Activated CD4-positive, alpha-beta T cell treated with anti-CD3 and anti-CD28 coated beads, Interleukin-2, amount 50 U/mL, for 1 hour (primary cell): ENCODE data around the gene ESPN.

Source experiments
- DNase-seq: peaks from one replicate; pipeline ENCODE4 v3.0.0-alpha.2; 2020

ESPN gene

DNA sequence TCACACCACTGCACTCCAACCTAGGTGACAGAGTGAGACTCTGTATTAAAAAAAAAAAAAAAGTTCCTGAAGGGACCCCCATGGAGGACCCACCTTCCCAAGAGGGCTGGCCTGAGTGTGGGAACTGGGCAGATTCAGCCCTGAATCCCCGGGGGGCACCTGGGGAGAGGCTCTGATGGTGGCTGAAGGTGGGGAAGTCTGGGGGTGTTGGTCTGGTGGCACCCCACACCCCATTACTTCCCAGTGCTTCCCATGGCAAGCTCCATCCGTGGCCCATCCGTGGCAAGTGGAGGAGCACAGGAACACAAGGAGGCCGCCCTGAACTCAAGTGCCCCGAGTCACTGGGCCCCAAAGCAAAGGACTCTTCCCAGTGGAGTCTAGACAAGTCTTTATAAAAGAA lies 42.2 kb downstream of the ESPN start:
- no peak for DNase-seq

DNA sequence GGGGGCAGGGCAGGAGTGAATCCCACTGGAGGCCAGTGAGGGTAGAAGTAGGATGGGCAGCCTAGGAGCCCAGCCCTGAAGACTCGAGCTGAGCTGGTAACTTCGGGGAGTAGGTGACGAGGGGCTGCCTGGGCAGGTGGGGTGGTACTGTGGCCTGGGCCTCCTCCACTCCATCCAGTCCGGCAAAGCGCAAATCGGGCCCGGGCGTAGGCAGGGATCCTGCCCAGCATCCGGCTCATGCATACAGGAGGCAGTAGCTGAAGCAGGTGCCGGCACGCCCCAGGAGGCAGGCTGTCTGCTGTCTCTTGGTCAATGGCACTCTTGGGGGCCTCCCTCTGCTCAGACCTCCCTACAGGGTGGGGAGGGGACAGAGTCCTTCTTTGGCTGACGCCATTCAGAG lies 42.6 kb downstream of the ESPN start:
- DNase-seq = no peak

DNA sequence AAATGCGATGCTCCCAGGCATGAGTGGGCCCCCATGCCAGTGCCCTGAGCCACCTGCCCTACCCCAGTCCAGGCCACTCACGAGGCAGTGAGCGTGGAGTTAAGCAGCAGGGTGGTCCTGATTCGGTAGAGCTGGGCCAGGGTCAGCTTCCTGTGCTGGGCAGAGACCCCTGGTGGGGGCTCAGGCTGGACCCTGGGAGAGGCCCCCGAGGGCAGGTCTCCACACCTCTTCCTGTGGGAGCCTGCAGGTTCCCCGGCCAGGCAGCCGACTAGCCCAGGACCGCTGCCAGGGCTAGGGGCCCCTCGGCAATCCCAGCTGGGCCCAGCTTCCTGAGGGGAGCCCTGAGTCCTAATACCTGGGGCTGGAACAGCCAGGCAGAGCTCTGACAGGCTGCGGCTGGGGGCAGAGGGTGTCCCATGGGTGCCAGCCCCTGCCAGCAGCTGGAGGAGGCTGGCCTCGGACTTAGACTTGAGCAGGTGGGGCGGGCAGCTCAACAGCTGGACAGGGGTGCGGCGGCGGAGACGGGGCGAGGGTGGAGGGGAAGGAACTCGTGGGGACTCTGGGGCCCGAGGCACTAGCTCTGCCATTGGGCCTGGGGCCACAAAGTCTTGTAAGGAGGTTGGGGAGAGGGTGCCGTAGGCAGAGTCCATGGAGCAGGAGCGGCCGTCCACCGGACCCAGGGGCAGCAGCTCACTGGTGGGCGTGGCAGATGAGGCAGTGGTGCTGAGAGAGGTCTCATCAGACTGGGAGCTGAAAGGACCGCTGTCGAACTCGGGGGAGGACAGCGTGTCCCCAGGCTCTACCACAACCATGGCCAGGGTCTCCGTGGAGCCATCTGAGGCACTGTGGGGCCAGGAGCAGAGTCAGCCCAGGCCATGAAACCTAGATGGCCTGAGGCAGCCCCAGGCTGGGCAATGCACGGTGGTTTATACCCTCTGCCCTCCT lies 43.4 kb downstream of the ESPN start:
- DNase-seq = no peak

DNA sequence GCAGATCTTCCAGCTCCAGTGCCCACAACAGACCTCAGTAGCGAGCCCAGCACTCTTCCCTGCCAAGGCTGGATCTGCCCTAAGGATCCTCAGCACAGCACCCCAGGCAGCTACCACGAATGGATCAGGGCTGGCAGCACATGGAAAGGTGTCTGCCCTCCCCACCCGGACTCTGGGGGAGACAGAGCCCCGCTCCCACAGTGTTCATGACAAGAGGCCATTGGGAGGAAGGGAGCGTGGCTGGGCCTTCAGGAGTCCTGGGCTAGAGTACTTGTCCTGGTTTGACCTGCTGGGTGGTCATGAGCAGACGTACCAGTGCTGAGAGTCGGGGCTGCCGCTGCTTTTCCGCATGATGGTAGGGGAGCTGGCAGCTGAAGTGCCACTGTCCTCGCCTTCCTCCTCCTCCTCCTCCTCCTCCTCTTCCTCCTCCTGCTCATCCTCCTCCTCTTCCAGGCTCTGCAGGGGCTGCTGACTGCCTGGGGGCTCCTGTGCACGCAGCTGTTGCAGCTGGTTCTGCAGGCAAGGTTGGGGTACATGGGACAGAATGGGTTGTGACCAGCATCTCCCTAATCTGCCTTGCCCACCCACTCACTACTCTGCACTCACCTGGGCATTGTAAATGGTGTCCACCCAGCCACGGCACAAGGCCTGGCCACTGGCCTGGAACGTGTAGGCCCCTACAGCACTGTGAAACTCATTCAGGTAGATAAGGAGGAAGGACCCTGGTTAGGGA lies 44.3 kb downstream of the ESPN start:
- DNase-seq = no peak

DNA sequence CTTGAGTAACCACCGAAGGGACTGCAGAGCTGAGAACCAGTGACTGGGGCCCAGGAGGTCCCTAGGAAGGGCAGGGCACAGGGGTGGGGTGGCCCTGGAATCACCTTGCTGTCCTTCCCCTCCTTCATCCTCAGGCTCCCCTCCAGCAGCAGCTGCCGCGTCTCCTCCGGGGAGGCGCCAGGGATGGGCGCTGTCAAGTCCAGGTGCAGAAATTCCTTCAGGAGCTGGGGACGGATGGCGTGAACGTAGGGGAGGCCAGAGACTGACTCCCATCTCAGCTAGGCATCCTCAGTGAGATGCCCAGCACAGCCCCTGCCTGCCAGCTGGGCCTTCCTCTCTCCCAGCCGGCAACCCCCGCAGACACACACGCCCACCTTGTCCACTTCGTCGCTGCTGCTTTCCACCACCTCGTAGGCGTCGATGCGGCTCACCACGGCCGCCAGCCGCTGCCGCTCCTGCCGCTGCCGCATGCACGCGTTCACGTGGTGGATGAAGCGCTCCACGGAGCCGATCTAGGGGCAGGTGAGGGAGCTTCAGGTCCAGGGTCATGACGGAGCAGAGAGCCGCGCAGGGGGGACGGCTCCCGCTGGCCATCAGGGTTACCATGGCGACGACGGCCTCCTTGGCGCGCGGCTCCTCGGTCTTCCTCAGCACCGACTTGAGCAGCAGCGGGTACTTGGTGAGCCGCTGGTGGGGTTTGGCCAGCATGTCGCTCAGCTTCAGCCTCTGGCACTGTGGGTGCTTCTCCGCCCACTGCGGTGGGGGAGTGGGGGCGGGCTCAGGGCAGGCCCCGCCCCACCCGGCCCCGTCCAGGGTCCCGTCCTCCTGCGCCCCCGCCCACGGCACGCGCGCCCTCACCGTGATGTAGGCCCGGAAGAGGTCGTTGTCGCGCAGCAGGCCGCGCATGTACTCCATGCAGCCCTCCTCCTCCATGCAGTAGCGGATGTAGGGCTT lies 45.8 kb downstream of the ESPN start:
- DNase-seq = no peak

DNA sequence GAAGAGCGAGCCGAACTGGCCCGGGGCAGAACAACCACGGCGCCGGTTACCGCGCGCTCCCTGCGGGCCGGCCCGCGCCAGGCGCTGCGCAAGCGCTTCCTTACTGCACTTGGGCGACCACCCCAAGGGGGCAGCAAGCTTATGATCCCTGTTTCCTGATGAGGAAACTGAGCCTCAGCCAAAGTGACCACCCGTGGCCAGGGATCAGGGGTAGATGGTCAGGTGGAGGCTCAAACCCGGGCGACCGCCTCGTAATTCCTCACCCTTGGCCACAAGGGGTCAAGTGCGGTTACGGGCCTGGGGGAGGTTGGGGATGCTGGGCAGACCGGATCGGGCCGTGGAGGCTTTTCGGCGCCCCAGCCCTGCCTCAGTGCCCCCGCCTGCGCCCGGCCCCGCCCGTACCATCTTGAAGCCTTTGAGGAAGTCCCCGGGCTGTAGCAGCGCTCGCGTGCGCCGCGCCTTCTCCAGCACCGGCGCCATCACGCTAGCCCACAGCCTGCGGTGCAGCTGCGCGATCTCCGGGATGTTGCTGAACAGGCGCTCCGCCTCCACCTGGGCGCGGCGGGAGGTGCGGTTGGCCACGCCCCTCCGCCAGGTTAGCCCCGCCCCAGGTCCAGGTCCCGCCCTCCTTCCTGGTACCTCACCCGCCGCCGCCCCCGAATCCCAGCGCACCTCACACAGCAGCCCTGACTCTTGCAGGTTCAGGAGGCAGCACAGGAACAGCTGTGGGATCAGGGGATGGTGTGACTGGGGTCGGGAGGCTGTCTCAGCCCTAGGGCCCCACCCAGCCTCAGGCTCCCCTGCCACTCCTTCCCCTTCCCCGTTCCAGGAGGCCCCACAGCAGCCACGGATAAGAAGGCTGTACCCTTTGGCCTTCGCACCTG lies 46.8 kb downstream of the ESPN start:
- no peak for DNase-seq

DNA sequence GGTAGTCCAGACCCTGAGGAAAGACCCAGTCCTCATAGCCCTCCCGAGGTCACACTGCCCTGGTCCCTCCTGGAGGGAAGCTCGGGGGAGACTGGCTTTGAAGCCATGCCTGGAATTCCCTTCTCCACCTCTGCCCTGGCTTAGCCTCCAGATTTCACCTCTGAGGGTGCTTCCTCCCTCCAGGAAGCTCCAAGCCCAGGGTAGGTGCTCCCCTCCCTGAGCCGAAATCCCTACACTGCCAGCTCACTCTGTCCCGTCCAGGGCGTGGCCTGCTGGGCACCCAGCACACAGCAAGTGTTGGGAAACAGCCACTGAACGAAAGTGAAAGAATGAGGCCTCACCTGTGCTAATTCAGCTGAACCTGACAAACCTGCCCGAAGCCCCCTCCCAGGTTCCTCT lies 47.4 kb downstream of the ESPN start:
- DNase-seq = no peak

DNA sequence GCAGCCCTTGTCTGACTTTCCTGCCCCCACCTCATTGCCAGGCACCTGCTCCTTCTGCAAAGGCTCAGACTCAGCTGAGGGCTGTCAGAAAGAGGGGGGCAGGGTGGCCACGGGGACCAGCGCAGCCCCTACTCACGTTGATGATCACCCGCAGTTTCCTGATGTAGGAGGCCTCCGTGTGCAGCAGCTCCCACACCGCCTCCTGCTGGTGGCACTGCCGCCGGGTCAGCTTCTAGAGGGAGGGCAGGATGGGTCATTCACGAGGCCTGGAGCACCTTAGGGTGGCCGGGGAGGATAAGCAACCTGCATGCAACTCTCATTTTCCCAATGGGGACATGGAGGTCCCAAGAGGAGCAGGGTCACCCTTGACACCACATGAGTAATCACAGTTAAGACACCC lies 47.8 kb downstream of the ESPN start:
- no peak for DNase-seq

DNA sequence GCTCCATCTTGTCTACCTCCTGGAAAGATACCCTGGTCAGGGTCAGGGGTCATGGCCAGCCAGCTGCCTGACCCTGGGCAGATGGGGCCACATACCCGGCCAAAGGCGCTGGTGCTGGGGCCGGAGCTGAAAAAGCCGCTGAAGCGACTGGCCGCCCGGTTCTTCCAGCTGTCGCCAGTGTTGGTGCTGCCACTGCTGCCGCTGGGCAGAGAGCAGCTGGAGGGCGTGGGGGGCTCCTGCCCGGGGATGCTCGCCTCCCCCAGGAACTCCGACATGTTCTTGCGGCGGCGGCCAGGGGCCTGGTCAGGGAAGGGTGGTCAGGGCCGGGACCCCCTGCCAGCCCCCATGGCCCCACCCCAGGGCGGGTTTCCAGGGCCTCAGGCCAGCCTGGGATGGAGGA lies 48.6 kb downstream of the ESPN start:
- DNase-seq = no peak

DNA sequence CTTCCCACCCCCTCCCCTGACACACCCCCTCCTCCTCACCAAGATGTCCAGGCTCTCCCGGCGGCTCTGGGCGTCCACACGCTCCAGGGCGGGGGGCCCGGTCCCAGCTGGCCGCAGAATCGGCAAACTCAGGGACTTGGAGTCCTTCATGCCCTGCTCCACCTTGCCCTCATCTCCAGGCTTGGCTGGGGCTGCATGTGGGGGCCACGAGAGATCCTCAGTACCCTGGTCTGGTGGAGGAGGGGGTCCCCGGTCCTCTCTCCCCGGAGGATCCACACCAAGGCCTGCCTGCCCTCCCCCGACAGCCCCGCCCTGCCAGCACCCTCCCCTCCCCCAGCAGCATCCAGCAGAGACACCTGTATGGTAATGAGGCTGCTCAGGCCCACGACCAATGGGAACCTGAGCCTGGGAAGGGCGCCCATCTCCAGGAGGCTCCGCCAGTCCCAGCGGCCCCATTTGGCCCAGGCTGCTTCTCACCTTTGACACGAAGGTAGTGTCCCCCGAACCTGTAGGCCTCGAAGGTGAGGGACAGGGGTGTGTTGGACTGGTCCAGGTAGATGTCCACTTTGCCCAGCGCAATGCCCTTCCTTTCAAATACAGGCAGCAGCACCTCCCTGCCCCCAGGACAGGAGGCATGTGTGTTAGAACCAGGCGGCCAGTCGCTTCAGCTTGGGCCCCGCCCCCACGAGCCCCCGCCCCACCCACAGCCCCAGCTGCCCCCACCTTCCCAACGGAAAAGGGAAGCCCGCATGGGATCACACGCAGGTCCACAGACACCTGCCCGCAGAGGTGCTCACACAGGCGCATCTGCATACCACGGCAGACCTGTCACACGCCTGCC lies 49.6 kb downstream of the ESPN start:
- DNase-seq = no peak

DNA sequence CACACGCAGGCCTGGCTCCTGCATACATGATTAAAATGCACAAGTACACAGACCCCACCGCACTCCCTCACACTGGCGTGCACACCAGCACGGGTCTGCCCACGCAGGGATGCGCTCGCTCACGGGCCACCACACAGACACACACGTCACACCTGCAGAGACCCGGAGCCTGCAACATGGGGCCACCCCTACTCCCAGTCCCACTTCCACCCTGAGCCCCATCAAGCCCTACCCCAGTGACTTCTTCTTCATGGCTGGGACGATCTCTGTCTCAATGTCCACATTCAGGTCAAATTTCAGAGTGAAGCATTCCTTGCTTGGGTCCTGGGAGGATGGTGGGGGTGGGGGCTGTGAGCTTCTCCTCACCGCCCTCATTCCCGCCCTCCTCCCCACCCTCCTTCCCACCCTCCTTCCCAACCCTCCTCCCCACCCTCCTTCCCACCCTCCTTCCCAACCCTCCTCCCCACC lies 50.3 kb downstream of the ESPN start:
- no peak for DNase-seq

DNA sequence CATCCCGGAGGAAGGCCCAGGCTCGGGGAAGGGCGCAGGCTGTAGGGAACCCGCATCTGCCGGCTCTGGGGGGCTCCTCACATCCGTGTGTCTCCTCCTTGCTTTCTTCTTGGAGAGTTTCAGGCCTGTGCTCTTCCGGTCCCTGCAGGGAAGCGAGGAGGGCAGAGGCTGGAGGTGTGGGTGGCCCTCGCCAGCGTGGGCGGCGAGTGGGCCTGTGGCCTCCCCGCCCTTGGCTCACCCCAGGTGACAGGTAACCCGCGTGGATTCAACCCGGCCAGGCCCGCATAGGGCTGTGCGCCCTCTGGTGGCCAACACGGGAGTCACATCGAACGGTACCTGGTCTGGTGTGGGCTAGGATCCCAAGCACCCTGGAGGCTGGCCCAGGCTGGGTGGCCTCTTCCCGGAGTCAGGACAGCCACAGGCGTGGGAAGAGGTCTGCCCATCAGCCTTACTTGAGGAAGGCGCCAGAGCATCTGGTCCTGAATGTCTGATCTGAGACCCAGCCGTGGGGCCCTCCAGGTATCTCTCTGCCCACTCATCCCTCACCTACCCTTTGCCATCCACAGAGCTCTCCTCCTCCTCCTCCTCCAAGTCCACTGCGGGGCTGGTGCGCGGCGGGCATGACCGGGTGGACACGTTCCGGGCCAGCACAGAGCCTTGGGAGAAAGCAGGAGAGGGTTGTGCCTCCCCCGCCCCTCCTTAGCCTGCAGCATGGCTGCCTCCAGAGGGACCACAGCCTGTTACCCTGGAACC lies 51.0 kb downstream of the ESPN start:
- peak; percentile 85 for DNase-seq

DNA sequence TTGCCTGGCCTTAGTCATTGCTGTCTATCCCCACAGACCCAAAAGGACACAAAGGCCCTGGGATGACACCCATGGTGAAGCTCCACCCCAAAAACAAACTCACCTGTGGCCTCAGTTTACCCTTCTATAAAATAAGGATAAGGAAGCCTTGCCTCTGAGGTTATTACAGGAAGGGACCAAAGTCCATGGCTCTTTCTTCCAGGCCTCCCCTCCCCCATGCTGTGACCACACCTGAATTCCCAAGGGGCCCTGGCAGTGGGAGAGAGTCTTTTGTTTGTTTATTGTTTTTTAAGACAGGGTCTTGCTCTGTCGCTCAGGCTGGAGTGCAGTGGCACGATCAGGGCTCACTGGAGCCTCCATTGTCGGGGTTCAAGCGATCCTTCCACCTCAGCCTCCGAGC lies 51.9 kb downstream of the ESPN start:
- DNase-seq = no peak

DNA sequence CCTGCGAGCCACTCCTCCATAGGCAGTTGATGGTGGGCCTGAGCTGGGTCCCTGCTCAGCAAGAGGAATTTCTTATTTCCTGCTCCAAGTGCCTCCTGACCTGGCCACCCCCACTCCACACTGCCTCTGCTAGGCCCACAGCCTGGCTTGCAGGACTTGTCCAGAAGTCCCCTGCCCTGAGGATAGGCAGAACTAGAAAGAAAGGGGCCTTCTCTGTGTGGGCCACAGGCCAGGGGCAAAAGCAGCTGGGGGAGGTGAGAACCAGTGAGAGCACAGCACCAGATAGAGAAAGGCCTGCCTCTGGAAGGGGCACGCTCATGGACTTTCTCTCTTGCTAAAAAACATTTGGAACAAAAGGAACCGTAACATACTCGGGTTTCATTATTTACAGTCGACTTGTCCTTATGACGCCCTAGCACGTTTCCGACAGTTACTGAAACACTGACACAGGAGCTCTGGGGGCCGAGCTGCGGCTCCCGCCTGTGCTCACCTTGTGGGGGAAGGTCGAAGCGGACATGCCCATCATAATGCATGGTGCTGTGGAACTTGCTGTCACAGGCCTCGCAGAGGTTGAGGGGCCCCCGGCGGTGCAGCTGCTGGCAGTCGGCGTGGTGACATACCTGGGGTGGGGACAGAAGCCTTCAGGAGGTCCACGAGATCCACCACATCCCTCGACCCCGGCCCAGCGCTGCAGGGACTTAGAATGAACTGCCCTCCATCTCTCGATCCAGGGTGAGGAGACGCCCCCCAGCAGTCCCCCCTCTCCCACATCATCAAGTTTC lies 52.7 kb downstream of the ESPN start:
- no peak for DNase-seq

DNA sequence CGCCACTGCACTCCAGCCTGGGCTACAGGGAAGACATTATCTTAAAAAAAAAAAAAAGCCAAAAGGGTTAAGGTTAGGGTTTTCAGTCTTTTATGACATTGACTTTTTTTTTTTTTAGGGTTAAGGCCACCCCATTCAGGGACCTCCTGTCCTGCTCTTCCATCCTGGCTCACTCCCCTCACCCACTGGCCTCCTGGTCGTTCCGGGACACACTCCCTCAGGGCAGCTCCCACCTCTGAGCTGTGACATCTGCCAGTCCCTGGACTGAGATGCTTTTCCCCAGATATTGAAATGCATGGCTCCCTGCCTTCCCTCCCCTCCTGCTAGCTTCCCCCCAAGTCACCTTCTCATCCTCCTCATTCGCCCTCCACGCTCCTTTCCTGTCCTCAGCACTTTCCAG lies 57.2 kb downstream of the ESPN start:
- DNase-seq = no peak

DNA sequence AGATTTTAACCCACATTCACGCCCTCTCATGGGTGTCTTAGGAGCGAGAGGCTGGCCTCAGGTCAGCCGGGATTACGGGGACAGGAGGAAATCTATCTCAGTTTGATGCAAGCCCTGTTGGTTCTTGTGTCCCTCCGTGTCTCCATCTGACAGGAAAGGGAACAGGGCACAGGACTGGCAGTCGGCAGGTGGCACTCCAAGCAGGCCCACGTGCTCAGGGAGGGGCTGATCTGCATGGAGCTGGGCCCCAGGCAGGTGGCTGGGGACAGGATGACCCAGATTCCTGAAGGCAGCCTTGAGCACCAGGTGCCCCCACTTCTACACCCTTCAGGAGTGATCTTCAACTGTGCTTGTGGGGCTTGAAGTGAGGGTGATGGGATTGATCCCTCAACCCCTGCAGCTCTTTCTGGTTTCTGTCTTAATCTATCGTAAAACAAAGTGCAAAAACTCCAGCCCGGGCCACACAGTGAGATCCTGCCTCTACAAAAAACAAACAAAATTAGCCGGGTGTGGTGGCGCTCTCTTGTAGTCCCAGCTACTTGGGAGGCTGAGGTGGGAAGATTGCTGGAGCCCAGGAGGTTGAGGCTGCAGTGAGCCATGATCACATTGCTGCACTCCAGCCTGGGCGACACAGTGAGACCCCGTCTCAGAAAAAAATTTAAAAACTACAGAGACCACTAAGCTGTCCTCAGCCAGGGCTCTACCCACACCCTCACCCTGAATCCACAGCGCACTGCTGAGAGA lies 58.6 kb downstream of the ESPN start:
- DNase-seq = no peak

DNA sequence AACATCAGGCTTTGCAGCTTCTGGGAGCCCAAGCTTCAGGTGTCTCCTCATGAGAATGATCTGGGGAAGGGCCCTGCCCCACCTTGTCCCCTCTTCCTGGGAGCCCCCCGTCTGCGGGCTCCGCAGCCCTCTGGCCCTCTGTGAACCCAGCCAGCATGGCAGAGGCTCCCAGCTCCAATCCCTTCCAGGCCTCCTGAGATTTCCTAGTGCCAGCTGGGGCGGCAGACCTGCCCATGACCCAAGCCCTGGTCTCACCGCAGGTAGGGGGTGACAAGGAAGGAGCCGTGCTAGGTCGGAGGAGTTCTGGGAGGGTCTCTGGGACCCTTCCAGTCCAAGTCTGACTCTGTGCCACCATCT lies 59.2 kb downstream of the ESPN start:
- DNase-seq = no peak

DNA sequence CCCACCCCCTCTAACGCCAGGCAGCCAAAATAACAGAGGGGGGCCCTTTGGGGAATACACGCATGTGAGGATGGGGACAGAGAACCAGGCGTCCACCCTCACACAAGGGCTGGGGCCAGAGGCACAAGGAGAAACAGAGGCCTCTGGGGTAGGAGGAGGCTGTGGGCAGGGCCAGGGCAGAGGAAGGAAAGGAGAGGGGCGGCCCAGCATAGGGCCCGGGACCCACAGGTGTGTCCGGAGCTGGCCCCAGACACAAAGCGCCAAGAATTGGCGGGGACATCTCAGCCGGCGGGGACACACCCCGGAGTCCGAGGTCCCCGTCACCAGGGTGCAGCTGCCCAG lies 60.2 kb downstream of the ESPN start:
- no peak for DNase-seq
